Gastroesophageal sphincter (tissue), 4 donors: ENCODE measurements around the gene ARL6IP1. TPM values are rescaled to one million over a fixed set of nuclear protein-coding genes. Genes with fewer than 3 reads are reported as not detected.

Experiments used
- ATAC-seq: fragments of 150-250 bp; one replicate; pipeline ENCODE4 v1.9.1; 2016; ENCODE audit warnings: mild to moderate bottlenecking, moderate library complexity
- H3K27ac ChIP-seq, 4 donors: fragments of 200-600 bp; sonication (generic) in 3 of 4; 1 replicate in 3 of 4; 2 replicates in 1 of 4; pipeline ENCODE4 v1.5.1; 2016 to 2019
- H3K27me3 ChIP-seq: fragments of 200-600 bp; sonication (generic); one replicate; pipeline ENCODE4 v1.5.1; 2019
- H3K36me3 ChIP-seq, 2 donors: fragments of 200-600 bp; sonication (generic); one replicate each; pipeline ENCODE4 v1.5.1; 2019; ENCODE audit warnings: control low read depth in 1 of 2
- H3K4me1 ChIP-seq, 3 donors: fragments of 200-600 bp; sonication (generic); 1 replicate in 2 of 3; 2 replicates in 1 of 3; pipeline ENCODE4 v1.5.1; 2016 to 2019; ENCODE audit warnings: control low read depth in 2 of 3
- H3K4me3 ChIP-seq, 2 donors: fragments of 200-600 bp; sonication (generic); one replicate each; pipeline ENCODE4 v1.5.1; 2019; ENCODE audit warnings: mild to moderate bottlenecking in 1 of 2, moderate library complexity in 1 of 2
- H3K9me3 ChIP-seq, 3 donors: fragments of 200-600 bp; sonication (generic); one replicate each; pipeline ENCODE4 v1.5.1; 2017 to 2019; ENCODE audit warnings: control low read depth in 2 of 3
- EP300 ChIP-seq: sonication (generic); formaldehyde crosslinking; IDR thresholded peaks from one replicate; pipeline ENCODE4 v1.6.1; 2017; ENCODE audit warnings: antibody characterized with exemption, mild to moderate bottlenecking
- POLR2A ChIP-seq, 2 donors: fragments of 450-650 bp; IDR thresholded peaks; one replicate each; pipeline ENCODE4 v1.6.1; 2017; ENCODE audit warnings: antibody characterized with exemption in 2 of 2, mild to moderate bottlenecking in 2 of 2, moderate library complexity in 1 of 2
- POLR2AphosphoS5 ChIP-seq: sonication (generic); formaldehyde crosslinking; IDR thresholded peaks from one replicate; pipeline ENCODE4 v1.6.1; 2017; ENCODE audit warnings: antibody characterized with exemption
- WGBS, 2 donors: methylation state at CpG; one replicate each; pipeline ENCODE4 v1.1.5; 2018; ENCODE audit warnings: low coverage in 1 of 2; 5-methylcytosine and 5-hydroxymethylcytosine counted together
- total RNA-seq, 4 donors: library from RNA; depleted of rRNA; stranded (reverse); fragments of >200 nt; gene quantifications; one replicate each; pipeline ENCODE4 v1.1.0, GENCODE V29; 2016
- TF ChIP-seq, protein P1 (sequence below), 4 experiments: fragments of 200-600 bp in 2 of 4; fragments of 450-650 bp in 2 of 4; sonication (generic) in 1 of 4; IDR thresholded peaks; one replicate each; pipeline ENCODE4 v1.5.1; 2017 to 2019; ENCODE audit warnings: antibody characterized with exemption in 4 of 4, mild to moderate bottlenecking in 2 of 4, moderate library complexity in 2 of 4

ARL6IP1 gene
- 100 to 1,000 TPM in 3 of 4 donors, 10 to 100 TPM in 1; 70.2 to 157 (median 112) TPM for total RNA-seq

DNA sequence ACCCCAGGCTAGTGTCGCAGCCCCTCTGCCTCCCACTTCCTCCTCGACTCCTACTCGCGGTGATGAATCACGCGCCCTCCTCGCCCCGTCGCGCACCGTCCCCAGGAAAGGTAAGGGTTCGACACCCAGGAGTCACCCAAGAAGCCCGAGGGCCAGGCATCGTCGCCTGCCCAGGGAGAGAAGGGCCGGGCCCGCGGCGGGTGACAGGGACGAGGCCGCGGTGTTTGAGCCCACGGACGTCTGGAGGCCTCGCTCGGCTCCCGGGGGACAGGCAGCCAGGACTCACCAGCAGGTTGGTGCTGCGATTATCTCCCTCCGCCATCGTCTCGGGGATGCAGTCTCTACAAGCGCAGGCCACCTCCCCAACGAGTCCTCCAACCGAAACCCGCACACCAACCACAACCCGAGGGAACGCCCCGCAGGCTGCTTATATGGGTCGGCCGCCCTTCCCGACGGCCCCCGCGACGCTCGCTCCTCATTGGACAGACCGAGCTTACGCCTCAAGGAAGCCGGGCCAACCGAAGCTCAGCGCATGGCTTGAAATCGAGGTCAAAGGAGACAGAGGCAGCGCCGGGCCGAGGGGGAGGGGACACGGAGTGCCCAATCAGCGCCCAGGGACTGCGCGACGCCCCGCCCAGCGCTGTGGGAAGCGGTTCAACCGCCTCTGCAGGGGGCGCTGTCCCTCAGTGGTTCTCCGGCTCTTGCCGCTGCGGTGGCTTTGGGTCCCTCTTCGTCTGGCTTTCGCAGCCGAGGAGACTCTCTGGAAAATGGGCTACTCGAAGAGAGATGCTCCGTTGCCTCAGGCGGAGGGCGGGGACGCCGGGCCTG, at the start of gene ARL6IP1:
TSS of gene ARL6IP1 (minus strand) at position 405 of the 828 bp plus-strand sequence. CDS start at position 322, 83 bp downstream.
- H3K4me3 ChIP-seq = peak within 1 kb of the TSS; percentile 73 to 90
- ATAC-seq = peak; percentile 99
- WGBS, 2 donors = no CpG with 5 or more reads among the region's 77 CpGs
- no peaks in the 10 kb centered on the region for H3K27me3 ChIP-seq
- TF ChIP-seq, protein P1, sequence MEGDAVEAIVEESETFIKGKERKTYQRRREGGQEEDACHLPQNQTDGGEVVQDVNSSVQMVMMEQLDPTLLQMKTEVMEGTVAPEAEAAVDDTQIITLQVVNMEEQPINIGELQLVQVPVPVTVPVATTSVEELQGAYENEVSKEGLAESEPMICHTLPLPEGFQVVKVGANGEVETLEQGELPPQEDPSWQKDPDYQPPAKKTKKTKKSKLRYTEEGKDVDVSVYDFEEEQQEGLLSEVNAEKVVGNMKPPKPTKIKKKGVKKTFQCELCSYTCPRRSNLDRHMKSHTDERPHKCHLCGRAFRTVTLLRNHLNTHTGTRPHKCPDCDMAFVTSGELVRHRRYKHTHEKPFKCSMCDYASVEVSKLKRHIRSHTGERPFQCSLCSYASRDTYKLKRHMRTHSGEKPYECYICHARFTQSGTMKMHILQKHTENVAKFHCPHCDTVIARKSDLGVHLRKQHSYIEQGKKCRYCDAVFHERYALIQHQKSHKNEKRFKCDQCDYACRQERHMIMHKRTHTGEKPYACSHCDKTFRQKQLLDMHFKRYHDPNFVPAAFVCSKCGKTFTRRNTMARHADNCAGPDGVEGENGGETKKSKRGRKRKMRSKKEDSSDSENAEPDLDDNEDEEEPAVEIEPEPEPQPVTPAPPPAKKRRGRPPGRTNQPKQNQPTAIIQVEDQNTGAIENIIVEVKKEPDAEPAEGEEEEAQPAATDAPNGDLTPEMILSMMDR (IDR thresholded peaks at IDR 0.05) = peak; percentile 69 to 97 (median 92)
- TF ChIP-seq EP300 (no peak), POLR2AphosphoS5 (peak; percentile 100), POLR2A (IDR thresholded peaks at IDR 0.05) (peak; percentile 99)
- peaks cover 0 to 58% (median 14%) of the 10 kb centered on the region in 3 donors for H3K4me1 ChIP-seq
- H3K27ac ChIP-seq = peak within 1 kb of the TSS; percentile 84 to 97 (median 94)
- no peaks in the 10 kb centered on the region for H3K9me3 ChIP-seq
- H3K36me3 ChIP-seq = peaks cover 0 to 23% of the 10 kb centered on the region in 2 donors

DNA sequence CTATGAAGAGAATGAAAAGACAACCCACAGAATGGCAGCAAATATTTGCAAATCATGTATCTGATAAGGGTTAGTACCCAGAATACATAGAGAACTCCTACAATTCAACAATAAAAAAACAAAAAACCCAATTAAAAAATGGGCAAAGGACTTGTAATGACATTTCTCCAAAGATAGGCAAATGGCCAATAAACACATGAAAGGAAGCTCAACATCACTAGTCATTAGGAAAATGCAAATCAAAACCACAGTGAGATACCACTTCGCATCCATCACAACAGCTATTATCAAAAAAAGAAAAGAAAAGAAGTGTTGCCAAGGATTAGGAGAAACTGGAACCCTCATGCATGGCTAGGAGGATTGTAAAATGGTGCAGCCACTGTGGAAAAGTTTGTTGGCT, 45.1 kb upstream of the ARL6IP1 start:
- Histone ChIP-seq H3K36me3 (peaks cover 0 to 96% of the 10 kb centered on the region in 2 donors), H3K27me3 (no peaks in the 10 kb centered on the region), H3K4me1 (peaks cover 0 to 20% (median 0%) of the 10 kb centered on the region in 3 donors), H3K4me3 (no peak overlapping the region), H3K9me3 (no peaks in the 10 kb centered on the region), H3K27ac (no peak overlapping the region)
- 100% methylated on average over 1 of the region's 1 CpG for WGBS, 2 donors
- no peak for TF ChIP-seq POLR2A (IDR thresholded peaks at IDR 0.05)
- TF ChIP-seq, protein P1 (IDR thresholded peaks at IDR 0.05) = no peak
- TF ChIP-seq POLR2AphosphoS5 = no peak
- TF ChIP-seq EP300 = no peak
- no peak for ATAC-seq

DNA sequence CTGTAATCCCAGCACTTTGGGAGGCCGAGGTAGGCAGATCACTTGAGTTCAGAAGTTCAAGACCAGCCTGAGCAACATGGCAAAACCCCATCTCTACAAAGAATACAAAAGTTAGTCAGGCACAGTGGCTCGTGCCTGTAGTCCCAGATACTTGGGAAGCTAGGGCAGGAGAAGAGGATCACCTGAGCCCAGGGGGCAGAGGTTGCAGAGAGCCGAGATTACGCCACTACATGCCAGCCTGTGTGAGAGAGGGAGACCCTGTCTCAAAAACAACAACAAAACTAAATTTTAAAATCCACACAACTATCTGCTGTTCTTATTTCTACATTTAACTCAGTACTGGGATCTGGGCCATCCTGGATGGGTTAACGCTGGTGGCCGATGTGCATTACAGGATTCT, 41.2 kb upstream of the ARL6IP1 start:
- WGBS, 2 donors = 83 to 87% methylated on average over 4 of the region's 6 CpGs
- peaks cover 9 to 93% of the 10 kb centered on the region in 2 donors for H3K36me3 ChIP-seq

DNA sequence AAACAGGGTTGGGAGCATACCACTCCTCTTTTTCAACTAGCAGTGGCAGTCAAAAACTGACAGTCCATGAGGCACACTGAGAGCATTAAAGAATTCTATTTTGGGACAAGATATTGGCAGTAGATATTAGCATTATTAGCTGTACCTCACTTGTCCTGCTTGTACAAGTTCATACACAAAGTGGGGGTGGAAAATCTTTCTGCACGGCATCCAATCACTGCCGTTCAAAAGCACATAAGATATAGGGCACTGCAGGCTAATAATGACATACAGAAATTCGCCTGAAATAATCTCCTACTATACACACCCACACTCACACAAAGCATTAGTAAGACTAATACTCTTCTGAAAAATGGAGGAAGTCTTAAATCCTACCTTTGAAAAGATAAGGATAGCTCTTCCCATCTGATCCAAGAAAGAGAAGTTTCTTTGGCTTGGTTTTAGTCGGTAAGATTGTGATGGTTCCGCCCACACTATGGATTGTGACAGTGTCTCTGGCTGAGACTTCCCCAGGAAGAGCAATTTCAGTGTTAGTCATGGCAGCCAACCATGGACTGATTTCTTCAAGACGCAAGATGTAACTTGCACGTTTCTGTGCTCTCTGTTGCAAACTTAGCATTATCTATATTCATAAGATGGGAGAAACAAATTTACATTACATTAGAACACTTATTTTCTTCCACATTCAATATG, 40.6 kb upstream of the ARL6IP1 start:
- Histone ChIP-seq H3K4me3 (no peak overlapping the region), H3K27ac (no peak overlapping the region), H3K27me3 (no peaks in the 10 kb centered on the region), H3K4me1 (peaks cover 0 to 20% (median 0%) of the 10 kb centered on the region in 3 donors), H3K36me3 (peaks cover 9 to 93% of the 10 kb centered on the region in 2 donors), H3K9me3 (no peaks in the 10 kb centered on the region)
- 81 to 86% methylated on average over 7 of the region's 7 CpGs for WGBS, 2 donors
- TF ChIP-seq, protein P1 (IDR thresholded peaks at IDR 0.05) = no peak
- TF ChIP-seq EP300 (no peak), POLR2AphosphoS5 (no peak), POLR2A (IDR thresholded peaks at IDR 0.05) (no peak)
- no peak for ATAC-seq

More for the DNA sequence above, 41.2 kb upstream of the ARL6IP1 start:
- Histone ChIP-seq H3K27me3 (no peaks in the 10 kb centered on the region), H3K27ac (no peak overlapping the region), H3K9me3 (no peaks in the 10 kb centered on the region), H3K4me1 (peaks cover 0 to 20% (median 0%) of the 10 kb centered on the region in 3 donors), H3K4me3 (no peak overlapping the region)
- no peak for TF ChIP-seq POLR2AphosphoS5
- TF ChIP-seq EP300 = no peak
- TF ChIP-seq POLR2A (IDR thresholded peaks at IDR 0.05) = no peak
- TF ChIP-seq, protein P1 (IDR thresholded peaks at IDR 0.05) = no peak
- ATAC-seq = no peak
